HG02763 (cell line): ENCODE measurements around the gene SNTB2.
"Not testable (repeated sequence)": the region's sequence is repeated elsewhere in the genome, so short reads cannot be mapped to it uniquely, and the experiment has no call there.

Experiments
- ATAC-seq: cut with Tn5 transposase; IDR thresholded peaks from one replicate; pipeline ENCODE4 v1.9.1; 2021; ENCODE audit warnings: mild to moderate bottlenecking, moderate library complexity; ENCODE audit not compliant: unreplicated experiment

The SNTB2 gene

DNA sequence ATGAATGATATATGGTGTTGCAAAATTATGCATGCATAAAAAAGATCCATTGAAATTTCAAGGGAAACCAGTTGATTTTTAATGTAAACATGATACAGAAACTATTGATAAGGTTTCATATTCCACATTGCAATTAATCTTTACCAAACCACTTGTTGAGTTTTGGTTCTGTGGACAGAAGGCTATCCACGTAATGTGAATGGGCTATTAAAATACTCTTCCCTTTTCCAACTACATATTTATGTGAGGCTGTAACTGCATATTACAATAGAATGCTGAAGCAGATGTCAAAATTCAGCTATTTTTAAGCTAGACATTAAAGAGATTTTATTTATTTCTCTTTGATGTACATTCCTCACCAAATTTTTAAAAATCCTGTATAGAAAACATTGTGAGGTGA lies 90.4 kb downstream of the SNTB2 start:
- ATAC-seq = no peak

DNA sequence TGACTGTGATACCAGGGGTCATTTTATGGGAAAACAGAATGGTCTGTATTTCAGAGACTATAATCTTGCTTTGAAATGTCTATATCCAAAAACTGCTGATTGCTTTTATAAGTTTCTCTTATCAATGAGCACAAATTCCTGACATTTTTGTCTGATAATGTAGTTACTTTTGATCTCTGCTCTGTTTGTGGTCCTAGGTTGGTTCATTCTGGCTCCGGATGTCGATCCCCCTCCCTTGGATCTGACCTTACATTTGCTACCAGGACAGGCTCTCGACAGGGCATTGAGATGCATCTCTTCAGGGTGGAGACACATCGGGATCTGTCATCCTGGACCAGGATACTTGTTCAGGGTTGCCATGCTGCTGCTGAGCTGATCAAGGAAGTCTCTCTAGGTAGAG lies 96.9 kb downstream of the SNTB2 start:
- ATAC-seq = no peak

DNA sequence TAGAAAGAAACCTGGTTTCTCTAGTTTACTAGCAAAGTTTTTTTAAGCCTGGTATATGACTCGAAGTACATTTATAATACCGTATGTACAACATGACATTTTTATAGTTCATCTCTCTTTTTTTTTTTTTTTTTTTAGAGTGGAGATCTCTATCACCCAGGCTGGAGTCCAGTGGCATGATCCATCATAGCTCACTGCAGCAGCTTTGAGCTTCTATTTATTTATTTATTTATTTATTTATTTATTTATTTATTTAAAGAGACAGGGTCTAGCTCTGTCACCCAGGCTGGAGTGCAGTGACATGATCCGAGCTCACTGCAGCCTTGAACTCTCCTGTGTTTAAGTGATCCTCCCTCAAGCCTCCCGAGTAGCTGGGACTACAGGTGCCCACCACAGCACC lies 98.3 kb downstream of the SNTB2 start:
- ATAC-seq = no peak

DNA sequence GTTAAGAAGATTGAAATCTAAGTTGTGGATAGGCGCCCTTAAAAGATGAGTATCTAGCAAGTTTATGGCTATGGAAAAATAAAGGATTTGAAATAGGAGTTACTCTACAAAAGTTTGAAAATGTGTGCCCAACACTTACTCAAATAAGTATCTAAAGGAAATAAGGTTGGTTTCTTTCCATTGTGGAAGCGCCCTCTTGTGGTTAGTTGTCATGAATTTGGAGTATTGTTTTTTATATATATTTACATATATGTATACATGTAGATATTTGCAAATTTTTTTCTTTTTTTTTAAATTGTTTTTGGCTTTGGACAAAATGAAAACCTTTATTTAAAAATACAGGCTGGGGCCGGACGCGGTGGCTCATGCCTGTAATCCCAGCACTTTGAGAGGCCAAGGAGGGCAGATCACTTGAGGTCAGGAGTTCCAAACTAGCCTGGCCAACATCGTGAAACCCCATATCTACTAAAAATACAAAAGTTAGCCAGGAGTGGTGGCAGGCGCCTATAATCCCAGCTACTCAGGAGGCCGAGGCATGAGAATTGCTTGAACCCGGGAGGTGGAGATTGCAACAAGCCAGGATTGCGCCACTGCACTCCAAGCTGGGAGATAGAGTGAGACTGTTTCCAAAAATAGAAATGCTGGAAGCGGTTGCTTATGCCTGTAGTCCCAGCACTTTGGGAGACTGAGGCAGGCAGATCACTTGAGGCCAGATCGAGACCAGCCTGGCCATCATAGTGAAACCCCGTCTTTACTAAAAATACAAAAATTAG lies 100.2 kb downstream of the SNTB2 start:
- ATAC-seq = no peak

DNA sequence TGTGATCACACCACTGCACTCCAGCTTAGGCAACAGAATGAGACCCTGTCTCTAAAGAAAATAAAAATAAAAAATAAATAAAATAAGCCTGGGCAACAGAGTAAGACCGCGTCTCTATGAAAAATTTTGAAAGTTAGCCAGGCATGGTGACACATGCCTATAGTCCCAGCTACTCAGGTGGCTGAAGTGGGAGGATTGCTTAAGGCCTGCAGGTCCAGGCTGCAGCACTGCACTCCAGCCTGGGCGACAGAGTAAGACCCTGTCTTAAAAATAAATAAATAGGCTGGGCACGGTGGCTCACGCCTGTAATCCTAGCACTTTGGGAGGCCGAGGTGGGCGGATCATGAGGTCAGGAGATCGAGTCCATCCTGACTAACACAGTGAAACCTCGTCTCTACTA lies 104.7 kb downstream of the SNTB2 start:
- ATAC-seq = not testable (repeated sequence)

DNA sequence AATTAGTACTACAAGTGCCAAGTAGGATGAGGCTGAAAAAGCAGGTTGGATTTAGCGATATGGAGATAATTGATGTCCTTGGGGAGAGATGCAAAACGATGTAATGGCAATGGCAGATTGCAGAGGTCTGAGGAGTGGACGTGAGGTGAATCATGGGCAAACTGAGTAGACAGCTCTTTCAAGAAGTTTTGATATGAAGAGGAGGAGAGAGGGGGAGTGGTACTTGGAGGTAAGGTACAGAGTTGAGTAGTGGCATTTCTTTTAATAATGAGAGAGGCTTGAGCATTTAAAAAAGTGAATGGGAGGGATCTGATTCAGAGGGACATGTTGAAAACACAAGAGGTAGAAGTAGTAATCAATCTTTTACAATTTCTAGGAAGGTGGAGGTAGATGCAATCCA lies 106.4 kb downstream of the SNTB2 start:
- ATAC-seq = no peak

DNA sequence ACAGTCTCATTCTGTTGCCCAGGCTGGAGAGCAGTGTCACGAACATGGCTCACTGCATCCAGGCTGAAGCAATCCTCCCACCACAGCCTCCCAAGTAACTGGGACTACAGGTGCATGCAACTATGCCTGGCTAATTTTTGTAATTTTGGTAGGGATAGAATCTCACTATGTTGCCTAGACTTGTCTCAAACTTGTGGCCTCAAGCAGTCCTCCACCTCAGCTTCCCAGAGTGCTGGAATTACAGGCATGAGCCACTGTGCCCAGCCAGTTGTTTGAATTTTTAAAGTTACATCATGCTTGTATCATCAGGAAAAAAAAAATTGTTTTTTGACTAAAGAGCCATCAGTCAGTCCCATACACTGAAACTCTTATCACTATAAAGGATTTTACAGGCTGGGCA lies 107.1 kb downstream of the SNTB2 start:
- no peak for ATAC-seq

DNA sequence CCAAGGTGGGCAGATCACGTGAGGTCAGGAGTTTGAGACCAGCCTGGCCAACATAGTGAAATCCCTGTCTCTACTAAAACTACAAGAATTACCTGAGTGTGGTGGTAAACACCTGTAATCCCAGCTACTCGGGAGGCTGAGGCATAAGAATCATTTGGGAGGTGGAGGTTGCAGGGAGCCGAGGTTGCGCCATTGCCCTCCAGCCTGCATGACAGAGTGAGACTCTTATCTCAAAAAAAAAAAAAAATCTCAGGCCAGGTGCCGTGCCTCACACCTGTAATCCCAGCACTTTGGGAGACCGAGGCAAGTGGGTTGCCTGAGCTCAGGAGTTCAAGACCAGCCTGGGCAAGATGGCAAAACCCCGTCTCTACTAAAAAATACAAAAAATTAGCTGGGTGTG lies 109.8 kb downstream of the SNTB2 start:
- not testable (repeated sequence) for ATAC-seq

DNA sequence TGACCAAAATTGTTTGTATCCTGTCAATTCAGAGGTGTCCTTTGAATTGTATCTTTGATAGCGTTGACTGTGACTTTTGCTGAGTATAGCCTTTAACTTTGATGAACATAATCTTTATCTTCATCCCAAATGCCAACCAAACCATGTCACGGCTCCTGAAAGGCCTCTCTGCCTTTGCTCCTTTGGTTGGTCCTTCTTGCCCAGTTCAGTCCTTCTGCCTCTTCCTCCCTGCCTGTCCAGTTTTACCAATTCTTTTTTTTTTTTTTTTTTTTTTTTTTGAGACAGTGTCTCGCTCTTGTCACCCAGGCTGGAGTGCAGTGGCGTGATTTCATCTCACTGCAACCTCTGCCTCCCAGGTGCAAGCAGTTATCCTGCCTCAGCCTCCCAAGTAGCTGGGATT lies 111.3 kb downstream of the SNTB2 start:
- ATAC-seq = no peak

DNA sequence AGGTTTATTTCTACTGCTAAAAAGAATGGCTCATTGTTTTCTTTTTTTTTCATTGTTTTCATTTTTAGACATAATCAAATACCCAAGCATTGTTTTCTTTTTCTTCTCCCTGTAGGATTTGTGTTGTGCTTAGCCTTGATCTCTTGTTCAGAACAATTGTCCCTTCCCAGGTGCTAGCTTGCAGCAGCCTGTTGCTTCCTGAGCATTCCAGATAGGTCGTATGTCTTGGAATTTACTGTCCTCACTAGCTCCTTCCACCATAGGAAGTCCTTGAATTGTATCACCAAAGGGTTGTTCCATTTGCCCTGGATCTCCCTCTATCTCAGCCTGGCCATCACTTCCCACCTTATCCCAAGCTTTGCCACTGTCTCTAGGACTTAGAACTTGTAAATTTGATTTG lies 114.2 kb downstream of the SNTB2 start:
- no peak for ATAC-seq

DNA sequence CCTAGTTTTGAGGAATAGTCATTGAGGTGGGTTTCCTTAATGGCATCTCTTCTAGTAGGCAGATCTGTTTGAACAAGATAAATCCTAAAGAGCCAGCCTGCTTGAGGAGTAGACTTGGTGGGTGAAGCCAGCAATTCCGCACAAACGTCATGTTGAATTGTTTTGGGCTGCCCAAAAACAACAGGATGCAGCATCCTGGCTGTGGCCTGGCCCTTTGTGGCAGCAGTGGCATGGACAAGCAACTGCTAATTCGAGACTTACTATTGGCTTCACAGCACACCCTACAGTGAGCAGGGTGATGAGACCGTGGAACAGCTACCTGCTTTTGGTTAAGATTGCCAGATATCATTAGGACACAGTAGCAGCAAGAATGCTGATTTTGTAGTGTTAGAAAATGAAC lies 114.9 kb downstream of the SNTB2 start:
- no peak for ATAC-seq

DNA sequence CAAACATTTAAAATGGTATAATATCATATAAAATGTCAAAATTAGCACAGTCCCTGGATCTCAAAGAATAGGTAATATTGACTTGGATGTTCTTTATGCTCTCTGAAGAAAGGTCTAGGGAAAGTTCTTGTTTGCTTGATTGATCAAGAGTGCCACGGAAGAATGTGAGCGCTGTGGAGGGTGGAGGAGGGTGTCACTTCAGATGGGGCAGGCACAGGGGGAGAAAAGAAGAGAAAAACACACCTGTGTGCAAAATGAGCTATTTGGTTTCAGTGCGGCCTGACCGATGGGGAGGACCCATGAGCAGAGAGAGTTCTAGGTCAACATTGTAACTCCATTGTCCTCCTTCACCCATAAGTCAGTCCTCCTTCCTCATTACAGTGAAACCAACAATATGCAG lies 115.3 kb downstream of the SNTB2 start:
- no peak for ATAC-seq

DNA sequence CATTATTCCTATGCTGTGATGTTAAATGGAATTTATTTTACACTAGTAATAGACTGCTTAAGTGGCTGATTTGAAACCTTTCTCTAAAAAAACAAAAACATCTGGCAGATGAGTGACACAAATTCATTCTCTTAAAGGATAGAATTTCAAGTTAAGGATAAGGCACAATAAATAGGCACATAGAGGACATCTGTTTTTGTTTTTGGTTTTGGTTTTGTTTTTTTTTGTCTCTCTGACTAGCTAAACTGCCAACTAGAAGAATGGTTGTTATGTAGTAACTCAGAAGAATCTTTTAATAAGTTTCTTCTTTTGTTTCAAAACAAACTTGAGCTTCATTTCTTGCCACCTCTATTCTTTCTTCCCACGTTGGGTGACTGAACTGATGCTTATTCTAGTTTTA lies 119.1 kb downstream of the SNTB2 start:
- no peak for ATAC-seq

DNA sequence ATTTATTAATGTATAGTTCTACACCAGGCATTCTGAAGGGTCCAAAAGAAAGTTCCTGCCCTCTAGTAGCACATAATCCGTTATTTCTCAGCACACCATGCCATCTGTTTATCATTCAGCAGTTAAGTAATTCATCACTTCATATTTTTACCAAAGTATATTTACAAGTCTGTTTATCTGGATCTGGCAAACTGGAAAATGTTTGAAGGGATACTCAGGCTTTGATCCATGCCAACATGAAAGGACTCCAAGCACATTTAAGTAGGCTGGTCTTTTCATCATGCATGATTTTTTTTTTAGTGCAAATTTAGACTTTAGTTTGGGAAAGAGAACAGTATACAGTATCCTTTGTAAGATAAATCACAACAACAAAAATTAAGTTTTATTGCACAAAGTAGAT lies 120.1 kb downstream of the SNTB2 start:
- no peak for ATAC-seq

DNA sequence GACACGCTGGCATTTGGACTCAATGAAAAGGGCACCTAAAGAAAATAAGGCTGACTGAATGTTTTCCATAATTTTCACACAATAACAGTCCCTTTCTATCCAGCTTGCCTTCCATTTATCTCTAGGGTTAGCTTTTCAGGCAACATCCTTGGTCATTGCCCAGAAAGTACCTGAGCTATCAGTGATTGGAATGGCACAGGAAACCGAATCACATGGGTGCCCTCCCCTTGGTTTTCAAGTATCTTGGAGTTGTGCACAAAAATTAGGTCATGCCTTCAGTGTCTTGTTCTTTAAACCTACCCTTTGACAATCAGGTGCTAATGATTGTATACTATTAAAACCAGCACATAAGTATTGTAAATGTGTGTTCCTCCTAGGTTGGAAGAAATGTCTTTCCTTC lies 120.9 kb downstream of the SNTB2 start:
- ATAC-seq = no peak

DNA sequence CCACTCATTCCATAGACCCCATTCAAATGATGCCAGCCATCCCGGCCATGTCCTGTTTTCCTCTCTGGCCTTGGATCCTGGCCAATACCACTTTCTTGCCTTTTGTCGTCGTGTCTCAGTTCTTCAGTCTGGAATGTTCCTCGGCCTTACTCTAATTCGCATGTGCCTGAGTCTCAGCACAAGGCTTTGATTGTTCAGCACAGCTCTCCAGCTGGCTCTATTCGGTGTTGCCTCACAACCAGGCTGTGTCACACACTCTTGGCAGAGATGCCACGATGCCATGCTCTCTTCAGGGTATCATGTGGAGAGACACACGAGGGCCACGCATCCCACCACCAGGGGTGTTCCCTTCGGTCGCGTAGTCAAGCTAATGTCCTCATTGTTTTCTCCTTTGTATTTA lies 122.4 kb downstream of the SNTB2 start:
- no peak for ATAC-seq

DNA sequence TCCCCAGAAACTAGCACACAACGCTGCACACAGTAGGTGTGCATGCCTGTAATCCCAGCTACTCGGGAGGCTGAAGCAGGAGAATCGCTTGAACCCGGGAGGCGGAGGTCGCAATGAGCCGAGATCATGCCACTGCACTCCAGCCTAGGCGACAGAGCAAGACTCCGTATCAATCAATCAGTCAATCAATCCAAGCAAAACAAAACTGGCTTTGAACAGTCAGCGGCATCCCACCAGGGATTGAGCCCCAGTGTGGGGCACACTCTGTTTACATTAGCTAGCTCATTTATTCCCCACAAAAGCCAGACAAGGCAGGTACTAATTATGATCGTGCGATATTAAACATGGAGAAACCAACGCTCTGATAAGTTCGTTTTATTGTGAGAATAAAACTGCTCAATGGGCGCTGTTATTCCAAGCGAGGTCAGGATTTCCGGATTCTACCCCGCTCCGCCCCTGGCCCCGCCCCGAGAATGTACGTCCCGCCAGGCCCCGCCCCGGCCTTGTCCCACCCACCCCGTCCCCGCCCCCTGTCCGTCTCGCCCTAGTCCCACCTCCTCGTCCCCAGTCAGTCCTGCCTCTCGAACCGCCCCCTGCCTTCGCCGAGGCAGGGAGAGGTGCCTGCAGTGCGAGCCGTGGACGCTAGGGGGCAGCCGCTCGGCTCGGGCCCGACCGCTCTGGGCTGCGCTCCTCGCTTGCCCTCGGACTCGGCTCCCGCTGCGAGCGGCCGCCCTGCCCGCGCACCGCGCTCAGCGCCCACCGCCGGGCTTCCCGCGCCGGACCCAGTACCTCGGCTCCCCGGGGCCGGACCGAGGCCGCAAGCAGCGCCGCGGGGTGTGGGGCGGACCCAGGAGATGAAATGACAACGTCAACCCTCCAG lies 123.9 kb downstream of the SNTB2 start, which contains the start of gene VPS4A:
Gene VPS4A, plus strand, starts transcription at position 698 of the 880 bp plus-strand sequence. Its CDS starts 162 bp downstream, at position 860.
- ATAC-seq = peak; percentile 91

DNA sequence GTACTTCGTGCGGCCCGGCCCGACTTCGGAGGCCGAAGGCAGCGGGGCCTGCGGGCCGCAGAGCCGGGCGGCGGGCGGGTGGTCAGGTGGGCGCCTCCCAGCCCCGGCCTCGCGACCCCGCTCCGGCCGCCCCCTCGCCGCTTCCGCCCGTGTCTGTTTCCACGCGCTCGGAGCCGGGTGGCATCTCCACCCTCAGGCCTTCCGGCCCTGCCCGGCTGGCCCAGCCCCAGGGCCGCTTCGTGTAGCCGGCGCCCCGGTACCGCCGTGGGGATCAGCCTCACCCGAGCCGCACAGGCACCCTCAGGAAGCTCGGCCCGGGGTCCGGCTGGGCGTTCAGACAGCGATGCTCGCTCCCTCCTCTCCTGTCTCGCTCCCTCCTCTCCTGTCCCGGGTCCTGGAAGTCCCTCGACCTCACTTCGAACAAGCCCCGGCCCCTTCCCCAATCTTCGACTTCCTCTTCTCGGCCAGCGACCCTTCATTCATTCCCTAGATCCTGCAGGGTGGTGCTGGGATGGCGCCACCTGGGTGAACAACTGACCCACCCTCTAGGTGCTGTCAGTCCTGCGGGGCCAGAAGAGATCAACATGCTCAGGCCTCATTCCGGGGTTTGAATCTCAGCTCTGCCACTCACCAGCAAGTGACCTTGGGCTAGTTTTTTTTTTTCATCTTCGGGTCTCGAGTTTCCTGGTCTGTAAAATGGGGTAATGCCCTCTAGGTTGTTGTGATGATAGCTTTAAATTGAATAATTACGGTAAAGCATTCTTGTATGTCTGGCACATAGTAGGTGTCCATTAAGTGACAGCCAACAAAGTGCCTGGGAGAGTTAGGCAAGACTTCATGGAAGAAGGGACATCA lies 124.8 kb downstream of the SNTB2 start:
- ATAC-seq = peak; percentile 38

DNA sequence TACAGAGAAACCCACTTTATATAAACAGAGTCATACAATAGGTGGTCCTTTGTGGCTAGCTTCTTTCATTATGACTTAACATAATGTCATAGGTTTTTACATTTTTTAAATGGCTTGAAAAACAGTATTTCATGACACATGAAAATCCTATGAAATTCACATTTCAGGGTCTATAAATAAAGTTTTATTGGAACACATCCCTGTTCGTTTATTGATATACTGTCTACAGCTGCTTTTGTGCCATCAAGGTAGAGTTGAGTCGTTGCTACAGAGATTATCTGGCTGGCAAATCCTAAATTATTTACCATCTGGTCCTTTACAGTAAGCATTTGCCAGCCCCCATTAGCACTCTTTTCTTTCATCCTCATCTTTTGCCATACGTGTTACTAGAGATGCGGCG lies 126.5 kb downstream of the SNTB2 start:
- ATAC-seq = no peak

DNA sequence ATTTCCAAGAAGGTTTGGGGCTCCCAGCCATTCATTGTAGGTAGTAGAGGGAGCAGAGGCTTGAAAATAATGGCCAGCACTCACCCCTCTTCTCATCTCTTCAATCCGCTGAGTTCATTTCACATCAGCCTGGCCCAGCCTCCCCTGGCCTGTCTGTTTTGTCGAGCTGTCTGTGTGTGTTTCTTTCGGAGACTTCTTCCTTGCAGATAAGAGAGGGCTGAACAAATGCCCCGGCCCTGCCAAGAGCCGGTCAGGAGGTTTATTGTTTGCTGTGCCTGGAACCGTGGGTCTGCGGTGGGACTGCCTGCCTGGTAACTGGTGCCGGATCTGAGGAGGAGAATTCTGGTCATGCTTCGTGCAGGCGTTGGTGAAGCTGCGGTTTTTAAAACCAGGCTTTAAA lies 127.6 kb downstream of the SNTB2 start:
- ATAC-seq = no peak
